A172 (cell line): ENCODE measurements around the gene PHACTR1. TPM values are rescaled to one million over a fixed set of nuclear protein-coding genes. Genes with fewer than 3 reads are reported as not detected.
"Not testable (repeated sequence)": the region's sequence is repeated elsewhere in the genome, so short reads cannot be mapped to it uniquely, and the experiment has no call there.

Source experiments
- DNase-seq: peaks from one replicate; pipeline ENCODE4 v3.0.0-alpha.2; 2015; ENCODE audit warnings: low spot score
- total RNA-seq: library from RNA; depleted of rRNA; stranded (reverse); fragments of >200 nt; shearing (Covaris generic); gene quantifications from 2 replicates; pipeline ENCODE4 v1.2.3, GENCODE V29; 2014

The PHACTR1 gene
- total RNA-seq, 1 experiment from 2014 or later: 0.55 TPM

DNA sequence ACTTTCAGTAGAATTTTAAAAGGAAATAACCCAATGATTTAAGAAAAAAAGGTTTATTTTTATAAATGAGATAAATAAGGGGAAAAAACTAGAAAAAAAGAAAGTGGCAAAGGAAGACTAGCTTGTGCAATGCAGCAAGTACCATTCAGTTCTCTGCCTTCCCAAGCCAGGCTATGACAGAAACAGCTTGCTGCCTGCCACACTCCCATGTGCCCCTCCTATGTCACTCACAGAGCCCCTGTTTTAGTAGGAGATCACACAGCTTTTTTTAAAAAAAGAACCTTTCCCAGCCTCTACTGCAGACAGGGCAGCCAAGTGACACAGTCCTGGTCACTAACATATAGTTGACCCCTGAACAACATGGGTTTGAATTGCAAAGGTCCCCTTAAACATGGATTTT is 598.2 kb downstream of the PHACTR1 start:
- DNase-seq: no peak

DNA sequence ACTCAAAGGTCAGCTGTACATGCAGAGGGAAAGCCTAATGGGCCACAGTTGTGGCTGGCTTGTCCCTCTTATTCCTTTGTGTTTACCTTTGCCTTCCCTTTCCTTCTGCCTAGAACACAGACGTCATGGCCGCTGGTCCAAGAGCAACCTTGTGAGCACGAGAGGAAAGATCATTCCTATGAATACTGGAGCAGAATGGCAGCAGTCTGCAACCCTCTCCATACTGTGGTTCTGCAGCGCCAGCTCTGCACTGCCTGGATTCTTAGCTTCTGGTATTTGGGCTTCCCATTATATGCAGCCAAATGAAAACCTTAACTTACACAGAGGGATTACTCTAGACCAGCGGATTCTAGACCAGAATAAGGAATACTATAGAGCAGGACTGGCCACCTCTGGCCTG is 599.3 kb downstream of the PHACTR1 start:
- DNase-seq: no peak

DNA sequence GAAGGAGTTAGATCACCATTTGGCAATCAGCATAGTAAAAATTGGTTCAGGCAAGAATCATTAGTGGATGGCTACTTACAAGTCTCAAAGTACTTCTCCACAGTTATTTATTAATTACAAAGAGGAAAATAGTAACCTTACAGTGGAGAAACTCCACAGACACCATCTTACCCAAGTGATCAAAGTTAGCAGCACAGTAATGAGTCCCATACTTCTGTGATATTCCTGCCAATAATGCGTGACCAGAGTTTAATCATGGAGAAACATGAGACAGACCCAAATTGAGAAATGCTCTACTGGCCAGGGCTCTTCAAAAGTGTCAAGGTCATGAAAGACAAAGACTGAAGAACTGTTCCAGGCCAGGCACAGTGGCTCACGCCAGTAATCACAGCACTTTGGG is 602.3 kb downstream of the PHACTR1 start:
- DNase-seq: no peak

DNA sequence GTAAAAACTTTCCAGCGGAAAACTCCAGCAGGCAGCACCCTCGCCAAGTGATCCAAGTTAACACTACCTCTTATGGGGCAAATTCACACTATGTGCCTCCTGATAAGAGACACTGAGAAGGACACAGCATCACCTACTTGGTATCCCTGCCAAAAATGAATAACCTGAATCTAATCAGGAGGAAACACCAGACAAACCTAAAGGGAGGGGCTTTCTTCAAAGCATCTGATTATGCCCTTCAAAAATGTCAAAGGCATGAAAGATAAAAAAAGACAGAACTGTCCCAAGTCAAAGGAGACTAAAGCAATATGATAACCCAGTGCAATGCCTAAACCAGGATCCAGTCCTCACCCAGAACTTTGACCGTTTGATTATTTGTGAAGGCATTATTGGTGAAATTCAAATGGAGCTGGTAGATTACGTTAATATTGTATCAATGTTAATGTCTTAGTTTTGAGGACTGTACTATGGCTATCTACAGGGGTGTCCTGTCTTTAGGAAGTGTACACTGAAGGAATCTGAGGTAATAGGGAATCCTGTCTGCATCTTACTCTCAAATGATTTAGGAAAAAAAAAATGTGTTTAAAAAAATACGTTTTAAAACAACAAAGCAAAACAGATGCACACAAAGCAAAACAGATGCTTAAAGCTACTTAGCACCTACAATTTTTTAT is 603.5 kb downstream of the PHACTR1 start:
- no peak for DNase-seq

DNA sequence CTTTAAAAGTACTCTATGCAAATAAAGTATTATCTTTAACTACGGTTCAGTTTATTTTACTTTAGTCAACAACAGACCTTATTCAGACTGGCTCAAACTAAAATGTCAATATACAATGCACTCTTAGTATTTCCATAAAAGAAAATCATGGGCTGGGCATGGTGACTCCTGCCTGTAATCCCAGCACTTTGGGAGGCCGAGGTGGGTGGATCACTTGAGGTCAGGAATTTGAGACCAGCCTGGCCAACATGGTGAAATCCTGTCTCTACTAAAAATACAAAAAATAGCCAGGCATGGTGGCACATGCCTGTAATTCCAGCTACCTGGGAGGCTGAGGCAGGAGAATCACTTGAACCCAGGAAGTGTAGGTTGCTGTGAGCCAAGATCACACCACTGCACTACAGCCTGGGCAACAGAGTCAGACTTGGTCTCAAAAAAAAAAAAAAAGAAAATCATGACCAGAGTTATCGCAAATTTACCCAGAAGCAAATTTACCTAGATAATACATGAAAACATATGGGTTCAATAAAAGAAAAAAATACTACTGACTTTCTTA is 609.5 kb downstream of the PHACTR1 start:
- DNase-seq: not testable (repeated sequence)

DNA sequence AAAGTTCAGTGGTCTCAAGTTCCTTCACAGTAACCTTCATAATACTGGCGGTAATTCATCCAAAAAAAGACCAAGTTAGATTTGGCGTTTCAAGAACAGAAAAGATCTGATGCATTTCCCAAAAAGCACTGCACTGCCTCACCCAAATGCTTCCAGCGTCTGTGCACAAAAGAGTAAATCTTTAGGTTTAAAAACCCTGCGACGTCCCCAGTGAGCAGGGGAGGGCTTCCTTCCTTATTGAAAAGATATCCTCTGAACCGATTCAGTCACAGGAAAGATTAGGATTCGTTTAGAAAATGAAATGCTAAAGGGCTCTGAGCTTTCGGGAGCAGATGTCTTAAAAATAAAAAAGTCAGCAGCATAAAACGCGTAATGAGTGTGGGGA is 611.1 kb downstream of the PHACTR1 start:
- DNase-seq: peak; percentile 31

DNA sequence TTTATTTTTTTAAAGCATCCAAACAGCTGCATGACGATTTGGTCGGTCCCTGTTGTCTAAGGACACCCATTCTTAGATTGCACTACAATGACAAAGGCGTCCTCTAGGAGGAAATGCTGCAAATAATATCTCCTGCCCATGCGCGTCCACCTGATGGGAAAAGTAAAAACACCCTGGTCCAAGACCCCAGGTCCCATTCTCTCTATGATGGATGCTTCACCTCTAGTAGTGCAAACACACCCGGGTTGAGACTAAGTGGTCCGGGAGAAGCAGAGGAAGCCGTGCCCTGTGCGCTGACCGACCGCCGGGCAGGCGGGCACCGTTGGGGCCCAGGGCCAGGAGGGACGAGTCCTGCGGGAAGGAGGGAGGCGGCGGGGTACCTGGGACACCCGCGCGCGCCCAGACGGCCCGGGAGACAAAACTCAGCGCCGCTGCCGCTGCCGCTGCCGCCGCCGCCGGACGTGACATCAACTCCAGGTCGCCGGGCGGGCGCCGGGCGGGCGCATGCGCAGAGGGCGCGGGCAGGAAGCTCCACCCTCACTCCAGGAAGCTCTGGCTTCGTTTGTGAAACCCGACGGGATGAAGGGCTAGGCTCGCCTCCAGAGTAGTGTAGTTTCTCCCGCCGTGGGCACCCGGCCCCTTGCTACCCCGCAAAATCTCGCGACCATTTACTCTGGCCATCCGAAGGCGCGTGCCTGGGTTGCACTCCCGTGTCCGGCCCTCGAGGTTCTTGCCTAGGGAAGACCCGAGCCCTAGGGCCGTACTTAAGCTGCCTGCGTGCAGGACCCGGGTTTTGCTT is 611.7 kb downstream of the PHACTR1 start, which contains the start of gene TBC1D7:
Gene TBC1D7, minus strand, starts transcription at position 462 of the 799 bp plus-strand sequence. CDS start 1,639 bp downstream, outside the sequence.
- peak; percentile 82 for DNase-seq

DNA sequence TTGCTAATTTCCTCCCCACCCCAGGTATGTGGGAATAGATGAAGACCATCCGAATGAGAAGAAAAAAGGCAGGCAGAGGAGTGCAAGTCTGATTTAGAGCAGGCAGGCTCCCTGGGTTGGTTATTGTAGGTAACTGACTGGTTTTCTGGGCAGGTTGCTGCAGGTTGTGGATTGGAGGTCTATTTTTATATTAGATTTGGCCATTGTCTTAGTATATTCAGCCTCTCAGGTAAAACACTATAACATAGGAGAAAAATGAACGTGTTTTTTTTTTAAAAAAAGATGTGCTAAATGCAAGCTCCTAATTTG is 612.3 kb downstream of the PHACTR1 start:
- DNase-seq: no peak

DNA sequence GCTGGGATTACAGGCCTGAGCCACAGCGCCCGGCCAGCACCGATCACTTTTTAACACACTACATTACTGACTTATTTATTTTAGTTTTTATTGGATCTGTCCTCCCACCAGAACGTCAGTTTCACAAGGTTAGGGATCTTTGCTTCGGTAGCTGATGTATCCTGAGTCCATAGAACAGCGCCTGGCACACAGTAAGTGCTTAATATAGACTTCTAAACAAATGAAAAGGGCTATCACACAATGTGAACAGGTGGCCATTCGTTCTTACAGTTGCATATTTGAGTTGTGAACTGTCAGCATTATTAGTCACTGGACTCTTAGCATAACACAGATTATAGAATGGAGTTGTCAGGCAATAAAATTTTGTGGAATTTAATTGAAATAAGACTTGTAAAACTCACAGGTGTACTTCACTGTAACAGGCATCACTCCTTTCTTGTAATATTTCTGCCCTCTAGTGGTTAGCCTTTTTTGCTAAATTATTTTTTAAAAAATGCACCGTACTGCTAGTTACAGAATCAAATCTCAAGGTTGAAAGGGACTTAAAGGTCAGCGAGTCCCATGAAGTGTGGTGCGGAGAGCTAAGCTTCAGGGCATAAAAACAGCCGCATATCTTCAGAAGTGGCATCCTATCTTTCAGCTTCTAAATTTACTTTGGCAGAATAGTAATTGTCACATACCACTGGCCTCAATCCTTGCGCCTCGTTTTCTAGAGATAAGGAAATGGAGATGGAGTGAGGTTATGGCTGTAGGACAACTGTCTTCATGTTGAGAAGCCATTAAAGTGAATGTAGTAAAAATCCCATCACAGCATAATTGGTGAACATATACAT is 615.2 kb downstream of the PHACTR1 start:
- peak; percentile 35 for DNase-seq

DNA sequence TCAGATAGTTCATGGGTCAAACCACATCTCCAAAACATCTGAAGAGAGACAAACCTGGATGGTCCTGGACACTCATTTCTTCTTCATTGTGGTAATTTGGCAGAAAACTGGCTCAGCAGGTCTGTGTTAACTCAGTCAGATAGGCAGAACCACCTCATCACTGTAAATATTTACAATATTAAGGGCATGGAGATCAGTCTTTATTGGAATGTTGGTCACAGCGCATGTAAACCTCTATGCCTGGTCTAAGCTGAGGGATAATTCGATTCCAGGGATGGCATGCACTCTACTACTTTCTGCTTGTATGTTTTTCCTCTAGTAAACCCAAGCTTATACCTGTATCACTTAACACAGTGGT is 615.8 kb downstream of the PHACTR1 start:
- DNase-seq: no peak

DNA sequence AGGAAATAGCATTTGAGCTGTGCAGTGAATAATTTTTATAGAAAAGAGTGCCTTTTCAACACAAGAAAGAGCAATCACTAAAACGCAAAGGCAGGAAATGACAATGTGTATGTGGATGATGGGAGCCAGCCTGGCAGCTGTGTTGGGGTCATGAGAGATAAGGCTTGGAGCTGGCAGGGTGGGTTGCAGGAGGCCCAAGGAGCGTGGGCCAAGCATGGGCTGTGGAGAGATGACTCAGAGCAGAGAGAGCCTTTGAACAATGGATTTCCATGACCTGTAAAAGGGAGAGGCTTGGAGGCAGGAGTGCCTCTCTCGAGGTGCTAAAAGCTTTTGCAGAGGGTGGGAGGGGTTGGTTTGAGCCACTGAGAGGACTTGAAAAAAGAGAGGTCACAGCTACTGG is 618.4 kb downstream of the PHACTR1 start:
- DNase-seq: peak; percentile 16

DNA sequence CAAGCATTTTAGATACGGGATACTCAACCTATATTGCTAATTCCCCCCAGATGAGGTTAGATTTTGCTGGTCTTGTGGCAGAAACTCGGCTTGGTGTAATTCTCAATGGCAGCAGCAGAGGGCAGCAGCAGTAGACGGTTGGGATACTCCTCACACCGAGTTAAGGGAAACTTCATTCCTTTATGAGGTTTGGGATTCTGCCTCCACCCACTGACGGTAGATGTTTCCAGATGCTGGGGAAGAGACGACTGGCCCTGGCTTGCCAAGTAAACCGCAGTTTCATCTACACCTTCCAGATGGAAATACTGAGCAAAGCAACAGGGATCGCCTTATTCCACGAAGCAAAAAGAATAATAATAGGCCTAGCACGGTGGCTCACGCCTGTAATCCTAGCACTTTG is 620.0 kb downstream of the PHACTR1 start:
- DNase-seq: peak; percentile 70

DNA sequence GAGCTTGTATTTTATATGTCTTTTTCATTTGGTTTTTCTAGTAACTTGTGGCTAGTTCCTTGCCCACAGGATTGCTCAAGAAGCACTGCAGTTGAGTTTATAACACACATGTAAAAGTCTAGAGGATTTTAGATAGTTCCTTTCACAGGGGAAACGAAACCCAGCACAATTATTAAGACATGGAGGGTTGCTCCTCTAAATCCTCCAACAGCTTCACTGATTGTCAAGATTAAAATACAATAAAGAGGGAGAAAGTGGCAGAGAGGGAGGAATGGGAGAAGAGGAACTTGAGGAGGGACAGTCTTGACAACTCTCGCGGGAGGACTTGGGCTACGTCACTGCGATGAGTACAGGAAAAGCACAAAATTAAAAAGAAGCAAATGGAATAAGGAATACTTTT is 621.5 kb downstream of the PHACTR1 start:
- DNase-seq: no peak
